AG04449 (cell line): ENCODE measurements around the gene HNRNPH2.

Experiments
- CTCF ChIA-PET: fragments of 350-600 bp; formaldehyde crosslinking; extraction: SDS; loops from one replicate; lab custom pipeline; 2021; ENCODE audit warnings: antibody characterized with exemption; lab: Yijun Ruan, JAX
- POLR2A ChIA-PET: fragments of 400-600, 350-600 bp; formaldehyde crosslinking; extraction: SDS; loops from one replicate; lab custom pipeline; 2020; ENCODE audit warnings: antibody characterized with exemption, inconsistent platforms; lab: Yijun Ruan, JAX
- DNase-seq: peaks from one replicate; pipeline ENCODE4 v3.0.0-alpha.2; 2010; ENCODE audit warnings: low read depth, low spot score
- H3K4me3 ChIP-seq: 2 replicates; pipeline ENCODE4 v1.5.1; 2011; ENCODE audit warnings: low read depth, mild to moderate bottlenecking, control low read depth, low read length
- TF ChIP-seq, protein P1 (sequence below): IDR thresholded peaks from one replicate; pipeline ENCODE4 v1.5.1; 2011; ENCODE audit warnings: mild to moderate bottlenecking, moderate library complexity, low read length, control low read depth, inconsistent platforms; ENCODE audit not compliant: insufficient read depth; ENCODE audit errors: missing control alignments

HNRNPH2 gene

DNA sequence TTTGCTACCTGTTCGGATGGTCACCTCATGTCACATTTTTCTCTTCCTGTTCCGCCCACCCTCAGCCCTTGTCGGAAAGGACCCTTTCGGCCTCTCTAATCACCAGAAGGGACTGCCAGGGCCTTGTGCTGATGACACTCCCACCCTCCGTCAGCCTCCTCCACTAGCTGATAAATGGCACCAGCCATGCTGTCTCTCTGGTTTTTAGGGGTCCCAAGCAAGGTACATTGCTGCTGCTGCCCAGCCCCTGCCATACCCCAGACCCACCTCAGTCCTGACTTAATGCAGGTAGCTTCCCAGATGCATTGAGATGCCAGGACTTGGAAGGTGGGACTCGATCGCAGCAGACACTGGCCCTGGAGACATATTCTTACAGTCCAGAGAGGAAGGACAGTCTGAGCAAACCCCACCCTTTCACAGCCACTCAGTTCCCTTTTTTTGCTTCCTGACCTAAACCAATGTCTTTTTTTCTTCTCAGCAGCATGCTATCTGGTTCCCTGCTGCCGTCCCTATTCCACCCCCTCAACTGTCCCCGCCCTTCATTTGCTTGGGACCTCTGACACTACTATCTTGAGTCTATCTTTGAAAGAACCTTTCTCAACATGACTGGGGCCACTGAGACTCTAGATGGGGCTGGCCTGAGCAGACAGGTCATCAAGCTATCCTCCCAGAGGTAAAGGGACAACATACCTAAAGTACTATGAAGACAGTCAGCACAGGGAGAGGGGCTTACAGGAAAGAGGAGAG lies 22.1 kb upstream of the HNRNPH2 start, which contains the start of gene BTK:
BTK (minus strand) TSS at position 397 of the 747 bp plus-strand sequence. CDS start 10,907 bp downstream, outside the sequence.
- POLR2A ChIA-PET = no interaction called here
- TF ChIP-seq, protein P1, sequence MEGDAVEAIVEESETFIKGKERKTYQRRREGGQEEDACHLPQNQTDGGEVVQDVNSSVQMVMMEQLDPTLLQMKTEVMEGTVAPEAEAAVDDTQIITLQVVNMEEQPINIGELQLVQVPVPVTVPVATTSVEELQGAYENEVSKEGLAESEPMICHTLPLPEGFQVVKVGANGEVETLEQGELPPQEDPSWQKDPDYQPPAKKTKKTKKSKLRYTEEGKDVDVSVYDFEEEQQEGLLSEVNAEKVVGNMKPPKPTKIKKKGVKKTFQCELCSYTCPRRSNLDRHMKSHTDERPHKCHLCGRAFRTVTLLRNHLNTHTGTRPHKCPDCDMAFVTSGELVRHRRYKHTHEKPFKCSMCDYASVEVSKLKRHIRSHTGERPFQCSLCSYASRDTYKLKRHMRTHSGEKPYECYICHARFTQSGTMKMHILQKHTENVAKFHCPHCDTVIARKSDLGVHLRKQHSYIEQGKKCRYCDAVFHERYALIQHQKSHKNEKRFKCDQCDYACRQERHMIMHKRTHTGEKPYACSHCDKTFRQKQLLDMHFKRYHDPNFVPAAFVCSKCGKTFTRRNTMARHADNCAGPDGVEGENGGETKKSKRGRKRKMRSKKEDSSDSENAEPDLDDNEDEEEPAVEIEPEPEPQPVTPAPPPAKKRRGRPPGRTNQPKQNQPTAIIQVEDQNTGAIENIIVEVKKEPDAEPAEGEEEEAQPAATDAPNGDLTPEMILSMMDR = no peak
- CTCF ChIA-PET = no interaction called here
- H3K4me3 ChIP-seq = no peak within 1 kb of the TSS
- no peak for DNase-seq

DNA sequence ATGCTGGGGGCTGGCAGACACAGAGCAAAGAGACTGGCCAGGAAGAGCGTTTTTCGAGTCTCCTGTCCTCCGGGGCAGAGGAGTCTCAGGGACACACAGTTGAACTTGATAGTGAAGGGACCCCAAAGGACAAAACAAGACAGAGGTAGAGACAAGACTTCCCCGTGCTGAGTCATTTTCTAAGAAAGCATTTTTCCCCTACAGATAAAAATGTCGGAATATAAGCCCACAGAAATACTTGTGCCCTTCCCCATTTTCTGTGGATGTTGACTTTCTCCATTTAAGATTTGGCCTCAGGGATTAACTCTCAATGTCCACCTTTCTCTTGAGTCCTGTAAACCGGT lies 21.5 kb upstream of the HNRNPH2 start:
- CTCF ChIA-PET = no interaction called here
- no peak for DNase-seq
- H3K4me3 ChIP-seq = no peak overlapping the region
- POLR2A ChIA-PET = no interaction called here
- TF ChIP-seq, protein P1 = no peak

- CTCF ChIA-PET = no interaction called here
- DNase-seq = no peak
- H3K4me3 ChIP-seq = no peak overlapping the region
- POLR2A ChIA-PET = no interaction called here
- TF ChIP-seq, protein P1 = no peak
These were observed 19.4 kb upstream of the HNRNPH2 start for GRCh38 chrX:101388604-101389003.

GRCh38 chrX:101390664-101391525 lies 17.1 kb upstream of the HNRNPH2 start, which contains the start of gene RPL36A:
RPL36A (plus strand) TSS chrX:101391011; CDS start chrX:101391044, 33 bp downstream.
- peak; percentile 49 for DNase-seq
- peak within 1 kb of the TSS; percentile 74 for H3K4me3 ChIP-seq
- ChIA-PET POLR2A (interaction anchor here (0.6 to 2.0 kb wide), 12 partner anchors 13 to 706 kb away, joined by 3 to 17 read pairs (median 4); partner anchors contain the start of genes ARMCX2, ARMCX4, GLA and HNRNPH2), CTCF (interaction anchor here (0.6 to 1.5 kb wide), 13 partner anchors 9 to 264 kb away, joined by 3 to 11 read pairs (median 4); no protein-coding TSS in a partner anchor)
- TF ChIP-seq, protein P1 = peak; percentile 77

DNA sequence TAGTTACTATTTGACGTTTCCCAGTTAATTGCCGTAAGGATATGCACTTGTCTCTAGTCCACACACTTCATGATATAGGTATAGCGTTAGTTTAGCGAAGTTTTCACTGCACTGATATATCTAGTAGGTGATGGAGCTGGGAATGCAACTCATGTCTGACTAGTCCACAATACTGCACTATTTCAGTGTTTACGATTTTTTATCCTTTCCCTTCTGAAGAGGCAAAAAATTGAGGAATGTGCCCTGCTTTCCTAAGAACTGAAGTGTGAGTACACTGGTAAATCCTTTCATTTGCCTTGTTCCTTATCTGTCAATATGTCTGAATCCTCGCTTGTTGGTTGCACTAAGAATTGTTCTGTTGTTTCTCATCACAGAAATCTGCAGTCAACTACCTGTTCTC lies 16.2 kb upstream of the HNRNPH2 start:
- ChIA-PET CTCF (interaction anchor here (1.5 kb wide), 1 partner anchor 38 kb away, joined by 4 read pairs; no protein-coding TSS in a partner anchor), POLR2A (interaction anchor here (2.0 kb wide), 1 partner anchor 12 kb away, joined by 17 read pairs; no protein-coding TSS in a partner anchor)
- DNase-seq = no peak
- TF ChIP-seq, protein P1 = no peak
- peak overlapping the region; percentile 74 for H3K4me3 ChIP-seq
